Measurements from ENCODE around the gene CBARP. TPM values are rescaled to one million over a fixed set of nuclear protein-coding genes. Genes with fewer than 3 reads are reported as not detected.

CBARP gene
- total RNA-seq, 2 donors from 2014 or later, result 0.33 to 0.78 TPM

GRCh38 chr19:1183543-1184172, 54.1 kb downstream of the CBARP start:
- ATAC-seq (peak; percentile 55), DNase-seq (peak; percentile 54 to 74 (median 62))
- Histone ChIP-seq H3K9me3 (no peaks in the 10 kb centered on the region), H3K27me3 (no peaks in the 10 kb centered on the region), H3K4me3 (no peak overlapping the region), H3K4me1 (peaks cover 44% of the 10 kb centered on the region), H3K36me3 (replicated peaks in 1 of 2; ENCODE audit: insufficient read depth in 1 of 2, low read depth in 2 of 2) (no peaks in the 10 kb centered on the region), H3K27ac (peak overlapping the region in 3 of 4 donors; percentile 55 to 87 (median 81))
- TF ChIP-seq CTCF (IDR thresholded peaks at IDR 0.05), result no peak
- TF ChIP-seq POLR2A (IDR thresholded peaks at IDR 0.05), result peak in 2 of 3 donors; percentile 43 to 46
- 70 to 81% methylated on average over 9 to 18 of the region's 19 CpGs for WGBS, 2 donors
- intact Hi-C loops (cut with DNase I), result no loop called here

- ATAC-seq (no peak), DNase-seq (no peak)
- Histone ChIP-seq H3K36me3 (replicated peaks in 1 of 2; ENCODE audit: insufficient read depth in 1 of 2, low read depth in 2 of 2) (no peaks in the 10 kb centered on the region), H3K27me3 (no peaks in the 10 kb centered on the region), H3K4me3 (no peak overlapping the region), H3K4me1 (peaks cover 44% of the 10 kb centered on the region), H3K9me3 (no peaks in the 10 kb centered on the region), H3K27ac (peak overlapping the region in 2 of 4 donors; percentile 81 to 87)
- intact Hi-C loops (cut with DNase I), result no loop called here
- WGBS, 2 donors, result 69 to 88% methylated on average over 9 to 11 of the region's 11 CpGs
- no peak for TF ChIP-seq POLR2A (IDR thresholded peaks at IDR 0.05)
- TF ChIP-seq CTCF (IDR thresholded peaks at IDR 0.05), result no peak
These were observed 55.1 kb downstream of the CBARP start for GRCh38 chr19:1182727-1183126.

- peak overlapping the region; percentile 65 to 87 (median 82) for H3K27ac ChIP-seq
- no peak overlapping the region for H3K4me3 ChIP-seq
- no peak for DNase-seq
- no peak for ATAC-seq
- 92 to 97% methylated on average over 6 to 10 of the region's 10 CpGs for WGBS, 2 donors
- no peaks in the 10 kb centered on the region for H3K27me3 ChIP-seq
- TF ChIP-seq CTCF (IDR thresholded peaks at IDR 0.05) (no peak), POLR2A (IDR thresholded peaks at IDR 0.05) (no peak)
- H3K36me3 ChIP-seq (replicated peaks in 1 of 2; ENCODE audit: insufficient read depth in 1 of 2, low read depth in 2 of 2), result no peaks in the 10 kb centered on the region
- intact Hi-C loops (cut with DNase I), result no loop called here
- H3K9me3 ChIP-seq, result no peaks in the 10 kb centered on the region
- peaks cover 44% of the 10 kb centered on the region for H3K4me1 ChIP-seq
These were observed 55.7 kb downstream of the CBARP start for GRCh38 chr19:1182068-1182467.

GRCh38 chr19:1181606-1182005, 56.2 kb downstream of the CBARP start:
- H3K27me3 ChIP-seq, result no peaks in the 10 kb centered on the region
- intact Hi-C loops (cut with DNase I), result no loop called here
- 20 to 26% methylated on average over 11 of the region's 11 CpGs for WGBS, 2 donors
- DNase-seq (peak; percentile 73 to 85 (median 84)), ATAC-seq (peak; percentile 77)
- TF ChIP-seq CTCF (IDR thresholded peaks at IDR 0.05) (no peak), POLR2A (IDR thresholded peaks at IDR 0.05) (peak in 2 of 3 donors; percentile 58)
- no peak overlapping the region for H3K4me3 ChIP-seq
- H3K4me1 ChIP-seq, result peaks cover 44% of the 10 kb centered on the region
- no peaks in the 10 kb centered on the region for H3K36me3 ChIP-seq (replicated peaks in 1 of 2; ENCODE audit: insufficient read depth in 1 of 2, low read depth in 2 of 2)
- no peaks in the 10 kb centered on the region for H3K9me3 ChIP-seq
- peak overlapping the region; percentile 65 to 87 (median 82) for H3K27ac ChIP-seq

Other genes with a start within 250 kb of the CBARP start
- under 1 TPM in 1 of 2 donors, not detected in 1; 0.26 TPM for gene GRIN3B, start 237.6 kb downstream of the CBARP start, total RNA-seq
- 100 to 1,000 TPM; 142 to 306 TPM for gene TMEM259, start 216.9 kb downstream of the CBARP start, total RNA-seq
- not detected for gene RNU6-2, start 216.5 kb downstream of the CBARP start, total RNA-seq
- gene CNN2, start 211.4 kb downstream of the CBARP start, total RNA-seq, result 10 to 100 TPM; 30.7 to 42.5 TPM
- gene ABCA7, start 197.9 kb downstream of the CBARP start, total RNA-seq, result 10 to 100 TPM; 33.7 to 87.3 TPM
- gene ARHGAP45, start 170.8 kb downstream of the CBARP start, total RNA-seq, result 10 to 100 TPM; 13.2 to 23.4 TPM
- 10 to 100 TPM; 24.9 to 78.1 TPM for gene POLR2E, start 142.6 kb downstream of the CBARP start, total RNA-seq
- gene GPX4, start 134.0 kb downstream of the CBARP start, total RNA-seq, result 100 to 1,000 TPM; 152 to 157 TPM
- 10 to 100 TPM; 14.0 to 30.7 TPM for gene SBNO2, start 63.7 kb downstream of the CBARP start, total RNA-seq
- gene STK11, start 32.2 kb downstream of the CBARP start, total RNA-seq, result 10 to 100 TPM; 49.0 to 68.6 TPM
- gene ATP5F1D, start 3.7 kb upstream of the CBARP start, total RNA-seq, result 100 to 1,000 TPM; 156 to 157 TPM
- 10 to 100 TPM; 36.3 to 43.5 TPM for gene MIDN, start 10.6 kb upstream of the CBARP start, total RNA-seq
- gene CIRBP, start 31.3 kb upstream of the CBARP start, total RNA-seq, result 100 to 1,000 TPM; 582 to 630 TPM
- 10 to 100 TPM; 48.0 to 63.9 TPM for gene FAM174C, start 37.5 kb upstream of the CBARP start, total RNA-seq
- gene EFNA2, start 47.9 kb upstream of the CBARP start, total RNA-seq, result not detected
- 10 to 100 TPM; 59.9 to 87.7 TPM for gene NDUFS7, start 145.9 kb upstream of the CBARP start, total RNA-seq
- 100 to 1,000 TPM in 1 of 2 donors, 10 to 100 TPM in 1; 70.2 to 129 TPM for gene GAMT, start 163.5 kb upstream of the CBARP start, total RNA-seq
- 10 to 100 TPM; 25.4 to 63.3 TPM for gene DAZAP1, start 169.6 kb upstream of the CBARP start, total RNA-seq
- 1,000 to 10,000 TPM; 2,008 to 2,166 TPM for gene RPS15, start 200.4 kb upstream of the CBARP start, total RNA-seq
- gene APC2, start 212.1 kb upstream of the CBARP start, total RNA-seq, result under 1 TPM in 1 of 2 donors, not detected in 1; 0.26 TPM
- 10 to 100 TPM; 26.7 to 31.4 TPM for gene C19orf25, start 241.2 kb upstream of the CBARP start, total RNA-seq